ENCODE measurements around the gene FBLN7.
A peak's percentile ranks its signal among the peaks of the same experiment; 100 is the strongest.

FBLN7 gene

GRCh38 chr2:112220831-112221230 lies 82.6 kb downstream of the FBLN7 start:
- no peak for TF ChIP-seq ZBTB20 (tag by site-specific recombination; IDR thresholded peaks at IDR 0.05)
- no peak for TF ChIP-seq ZNF10 (tag by site-specific recombination; IDR thresholded peaks at IDR 0.05)
- TF ChIP-seq, protein P1, sequence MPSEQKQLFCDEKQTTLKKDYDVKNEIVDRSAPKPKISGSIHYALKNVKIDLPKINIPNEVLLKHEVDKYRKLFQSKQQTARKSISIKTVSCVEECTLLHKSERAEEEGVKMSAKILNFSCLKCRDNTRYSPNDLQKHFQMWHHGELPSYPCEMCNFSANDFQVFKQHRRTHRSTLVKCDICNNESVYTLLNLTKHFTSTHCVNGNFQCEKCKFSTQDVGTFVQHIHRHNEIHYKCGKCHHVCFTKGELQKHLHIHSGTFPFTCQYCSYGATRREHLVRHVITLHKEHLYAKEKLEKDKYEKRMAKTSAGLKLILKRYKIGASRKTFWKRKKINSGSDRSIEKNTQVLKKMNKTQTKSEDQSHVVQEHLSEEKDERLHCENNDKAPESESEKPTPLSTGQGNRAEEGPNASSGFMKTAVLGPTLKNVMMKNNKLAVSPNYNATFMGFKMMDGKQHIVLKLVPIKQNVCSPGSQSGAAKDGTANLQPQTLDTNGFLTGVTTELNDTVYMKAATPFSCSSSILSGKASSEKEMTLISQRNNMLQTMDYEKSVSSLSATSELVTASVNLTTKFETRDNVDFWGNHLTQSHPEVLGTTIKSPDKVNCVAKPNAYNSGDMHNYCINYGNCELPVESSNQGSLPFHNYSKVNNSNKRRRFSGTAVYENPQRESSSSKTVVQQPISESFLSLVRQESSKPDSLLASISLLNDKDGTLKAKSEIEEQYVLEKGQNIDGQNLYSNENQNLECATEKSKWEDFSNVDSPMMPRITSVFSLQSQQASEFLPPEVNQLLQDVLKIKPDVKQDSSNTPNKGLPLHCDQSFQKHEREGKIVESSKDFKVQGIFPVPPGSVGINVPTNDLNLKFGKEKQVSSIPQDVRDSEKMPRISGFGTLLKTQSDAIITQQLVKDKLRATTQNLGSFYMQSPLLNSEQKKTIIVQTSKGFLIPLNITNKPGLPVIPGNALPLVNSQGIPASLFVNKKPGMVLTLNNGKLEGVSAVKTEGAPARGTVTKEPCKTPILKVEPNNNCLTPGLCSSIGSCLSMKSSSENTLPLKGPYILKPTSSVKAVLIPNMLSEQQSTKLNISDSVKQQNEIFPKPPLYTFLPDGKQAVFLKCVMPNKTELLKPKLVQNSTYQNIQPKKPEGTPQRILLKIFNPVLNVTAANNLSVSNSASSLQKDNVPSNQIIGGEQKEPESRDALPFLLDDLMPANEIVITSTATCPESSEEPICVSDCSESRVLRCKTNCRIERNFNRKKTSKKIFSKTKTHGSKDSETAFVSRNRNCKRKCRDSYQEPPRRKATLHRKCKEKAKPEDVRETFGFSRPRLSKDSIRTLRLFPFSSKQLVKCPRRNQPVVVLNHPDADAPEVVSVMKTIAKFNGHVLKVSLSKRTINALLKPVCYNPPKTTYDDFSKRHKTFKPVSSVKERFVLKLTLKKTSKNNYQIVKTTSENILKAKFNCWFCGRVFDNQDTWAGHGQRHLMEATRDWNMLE (tag by site-specific recombination; conservative IDR thresholded peaks at IDR 0.05; ENCODE audit: low read depth): no peak
- no peak for TF ChIP-seq ZNF19 (tag by site-specific recombination; IDR thresholded peaks at IDR 0.05; ENCODE audit: low read depth)
- no peak for TF ChIP-seq ZNF677 (tag by site-specific recombination; IDR thresholded peaks at IDR 0.05)
- TF ChIP-seq, protein P2, sequence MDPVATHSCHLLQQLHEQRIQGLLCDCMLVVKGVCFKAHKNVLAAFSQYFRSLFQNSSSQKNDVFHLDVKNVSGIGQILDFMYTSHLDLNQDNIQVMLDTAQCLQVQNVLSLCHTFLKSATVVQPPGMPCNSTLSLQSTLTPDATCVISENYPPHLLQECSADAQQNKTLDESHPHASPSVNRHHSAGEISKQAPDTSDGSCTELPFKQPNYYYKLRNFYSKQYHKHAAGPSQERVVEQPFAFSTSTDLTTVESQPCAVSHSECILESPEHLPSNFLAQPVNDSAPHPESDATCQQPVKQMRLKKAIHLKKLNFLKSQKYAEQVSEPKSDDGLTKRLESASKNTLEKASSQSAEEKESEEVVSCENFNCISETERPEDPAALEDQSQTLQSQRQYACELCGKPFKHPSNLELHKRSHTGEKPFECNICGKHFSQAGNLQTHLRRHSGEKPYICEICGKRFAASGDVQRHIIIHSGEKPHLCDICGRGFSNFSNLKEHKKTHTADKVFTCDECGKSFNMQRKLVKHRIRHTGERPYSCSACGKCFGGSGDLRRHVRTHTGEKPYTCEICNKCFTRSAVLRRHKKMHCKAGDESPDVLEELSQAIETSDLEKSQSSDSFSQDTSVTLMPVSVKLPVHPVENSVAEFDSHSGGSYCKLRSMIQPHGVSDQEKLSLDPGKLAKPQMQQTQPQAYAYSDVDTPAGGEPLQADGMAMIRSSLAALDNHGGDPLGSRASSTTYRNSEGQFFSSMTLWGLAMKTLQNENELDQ (tag by site-specific recombination; IDR thresholded peaks at IDR 0.05; ENCODE audit: low read depth): no peak
- no peak for TF ChIP-seq ZNF585B (tag by site-specific recombination; IDR thresholded peaks at IDR 0.05)
- Histone ChIP-seq H3K36me3 (ENCODE audit: control insufficient read depth in 2 of 2, insufficient read depth in 1 of 2, low read length in 2 of 2) (peaks cover 12 to 28% of the 10 kb centered on the region in 2 experiments; a peak in 2 of 3 replicates), H3K27ac (ENCODE audit: extremely low read depth, low read depth, low read length) (no peak overlapping the region), H3K9me3 (ENCODE audit: control insufficient read depth, insufficient read depth, low read depth, low read length) (no peaks in the 10 kb centered on the region), H3K4me1 (ENCODE audit: control insufficient read depth, insufficient read depth, low read length) (no peaks in the 10 kb centered on the region), H3K4me3 (ENCODE audit: low read depth, low read length) (no peak overlapping the region)
- CTCF ChIA-PET: no interaction called here
- POLR2A ChIA-PET: interaction anchor here (1.2 kb wide), 1 partner anchor 166 kb away, joined by 3 read pairs; the partner anchor contains the start of gene TMEM87B

GRCh38 chr2:112229348-112229747 lies 91.2 kb downstream of the FBLN7 start:
- Histone ChIP-seq H3K27ac (ENCODE audit: extremely low read depth, low read depth, low read length) (no peak overlapping the region), H3K4me1 (ENCODE audit: control insufficient read depth, insufficient read depth, low read length) (no peaks in the 10 kb centered on the region), H3K36me3 (ENCODE audit: control insufficient read depth in 2 of 2, insufficient read depth in 1 of 2, low read length in 2 of 2) (peaks cover 20 to 23% of the 10 kb centered on the region in 2 experiments), H3K4me3 (ENCODE audit: low read depth, low read length) (no peak overlapping the region), H3K9me3 (ENCODE audit: control insufficient read depth, insufficient read depth, low read depth, low read length) (no peaks in the 10 kb centered on the region)
- CTCF ChIA-PET: interaction anchor here (0.6 kb wide), 1 partner anchor 349 kb away, joined by 6 read pairs; no protein-coding TSS in a partner anchor
- POLR2A ChIA-PET: no interaction called here
- TF ChIP-seq SALL2 (tag by site-specific recombination; IDR thresholded peaks at IDR 0.05; ENCODE audit: borderline replicate concordance) (no peak), ZNF629 (tag by site-specific recombination; IDR thresholded peaks at IDR 0.05) (0 out of 2 replicates have a peak, but pooled peaks have one; percentile 14), ZNF600 (tag by site-specific recombination; IDR thresholded peaks at IDR 0.05) (0 out of 2 replicates have a peak, but pooled peaks have one; percentile 48), ZNF366 (tag by site-specific recombination; conservative IDR thresholded peaks at IDR 0.05) (0 out of 2 replicates have a peak, but pooled peaks have one; percentile 11), ZNF132 (tag by site-specific recombination; IDR thresholded peaks at IDR 0.05; ENCODE audit: borderline replicate concordance) (no peak), ZNF274 (IDR thresholded peaks at IDR 0.05; ENCODE audit: low read length) (no peak), ZNF274 (tag by site-specific recombination; IDR thresholded peaks at IDR 0.05; ENCODE audit: borderline replicate concordance) (no peak), SETDB1 (IDR thresholded peaks at IDR 0.05; ENCODE audit: insufficient read length, low read length) (no peak), ZSCAN4 (tag by site-specific recombination; IDR thresholded peaks at IDR 0.05) (no peak), ZBTB17 (tag by site-specific recombination; IDR thresholded peaks at IDR 0.05) (no peak), ZNF660 (tag by site-specific recombination; IDR thresholded peaks at IDR 0.05) (no peak), ZNF670 (tag by site-specific recombination; IDR thresholded peaks at IDR 0.05; ENCODE audit: low read depth) (no peak), PRDM1 (tag by site-specific recombination; IDR thresholded peaks at IDR 0.05) (no peak), ZNF362 (tag by site-specific recombination; IDR thresholded peaks at IDR 0.05) (0 out of 2 replicates have a peak, but pooled peaks have one; percentile 15)

Data from HEK293 (cell line).